ENCODE data around the gene UBAC2.

DNA sequence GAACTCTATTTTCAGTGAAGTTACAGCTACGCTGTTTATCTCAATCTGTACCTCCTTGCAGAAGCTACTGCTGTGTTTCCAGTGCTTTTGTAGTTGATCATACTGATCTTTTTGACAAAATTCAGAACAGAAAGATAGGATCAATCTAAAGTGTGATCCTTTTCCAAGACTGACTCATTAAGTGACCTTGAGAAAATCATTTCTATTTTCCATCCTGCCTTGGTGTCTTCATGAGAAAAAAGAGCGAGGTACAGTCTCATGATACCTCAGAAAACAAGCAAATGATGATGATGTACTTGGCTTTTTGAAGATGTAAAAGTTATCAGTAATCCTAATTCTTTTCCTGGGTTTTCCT is 152.6 kb downstream of the UBAC2 start:
- TF ChIP-seq, protein P1, sequence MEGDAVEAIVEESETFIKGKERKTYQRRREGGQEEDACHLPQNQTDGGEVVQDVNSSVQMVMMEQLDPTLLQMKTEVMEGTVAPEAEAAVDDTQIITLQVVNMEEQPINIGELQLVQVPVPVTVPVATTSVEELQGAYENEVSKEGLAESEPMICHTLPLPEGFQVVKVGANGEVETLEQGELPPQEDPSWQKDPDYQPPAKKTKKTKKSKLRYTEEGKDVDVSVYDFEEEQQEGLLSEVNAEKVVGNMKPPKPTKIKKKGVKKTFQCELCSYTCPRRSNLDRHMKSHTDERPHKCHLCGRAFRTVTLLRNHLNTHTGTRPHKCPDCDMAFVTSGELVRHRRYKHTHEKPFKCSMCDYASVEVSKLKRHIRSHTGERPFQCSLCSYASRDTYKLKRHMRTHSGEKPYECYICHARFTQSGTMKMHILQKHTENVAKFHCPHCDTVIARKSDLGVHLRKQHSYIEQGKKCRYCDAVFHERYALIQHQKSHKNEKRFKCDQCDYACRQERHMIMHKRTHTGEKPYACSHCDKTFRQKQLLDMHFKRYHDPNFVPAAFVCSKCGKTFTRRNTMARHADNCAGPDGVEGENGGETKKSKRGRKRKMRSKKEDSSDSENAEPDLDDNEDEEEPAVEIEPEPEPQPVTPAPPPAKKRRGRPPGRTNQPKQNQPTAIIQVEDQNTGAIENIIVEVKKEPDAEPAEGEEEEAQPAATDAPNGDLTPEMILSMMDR (IDR thresholded peaks at IDR 0.05), result no peak
- TF ChIP-seq EZH2 (IDR thresholded peaks at IDR 0.05), result no peak

Data from neural progenitor cell (in vitro differentiated cells).